Neural progenitor cell (in vitro differentiated cells): ENCODE results near the gene CYP2F1. TPM values are rescaled to one million over a fixed set of nuclear protein-coding genes. Genes with fewer than 3 reads are reported as not detected.
A peak's percentile ranks its signal among the peaks of the same experiment; 100 is the strongest.

Source experiments
- DNase-seq: peaks from one replicate; pipeline ENCODE4 v3.0.0-alpha.2; 2016; ENCODE audit warnings: low spot score
- H2AFZ ChIP-seq: fragments of 200-600 bp; sonication (generic); replicated peaks from 2 replicates; pipeline ENCODE4 v1.6.1; 2016; ENCODE audit warnings: antibody characterized with exemption
- H3F3A ChIP-seq: fragments of 200-600 bp; sonication (generic); 2 replicates; pipeline ENCODE4 v1.6.1; 2016; ENCODE audit warnings: antibody characterized with exemption, low read depth
- H3K27ac ChIP-seq: fragments of 200-600 bp; sonication (generic); 2 replicates; pipeline ENCODE4 v1.5.1; 2016; ENCODE audit warnings: mild to moderate bottlenecking
- H3K27me3 ChIP-seq: fragments of 200-600 bp; sonication (generic); 2 replicates; pipeline ENCODE4 v1.6.1; 2016; ENCODE audit warnings: mild to moderate bottlenecking, moderate library complexity
- H3K36me3 ChIP-seq: fragments of 200-600 bp; sonication (generic); 2 replicates; pipeline ENCODE4 v1.5.1; 2016
- H3K4me1 ChIP-seq: fragments of 200-600 bp; sonication (generic); 2 replicates; pipeline ENCODE4 v1.6.1; 2016; ENCODE audit warnings: mixed run types
- H3K4me2 ChIP-seq: fragments of 200-600 bp; sonication (generic); 2 replicates; pipeline ENCODE4 v1.6.1; 2016
- H3K4me3 ChIP-seq: fragments of 200-600 bp; sonication (generic); 2 replicates; pipeline ENCODE4 v1.5.1; 2016
- H3K79me2 ChIP-seq: fragments of 200-600 bp; sonication (generic); 2 replicates; pipeline ENCODE4 v1.6.1; 2016; ENCODE audit warnings: low read depth
- H3K9ac ChIP-seq: fragments of 200-600 bp; sonication (generic); 2 replicates; pipeline ENCODE4 v1.6.1; 2016
- H3K9me3 ChIP-seq: fragments of 200-600 bp; sonication (generic); 2 replicates; pipeline ENCODE4 v1.5.1; 2016; ENCODE audit warnings: low read depth
- H4K20me1 ChIP-seq: fragments of 200-600 bp; sonication (generic); 2 replicates; pipeline ENCODE4 v1.6.1; 2016; ENCODE audit warnings: low read depth
- H3K27ac Mint-ChIP-seq: 3 replicates; pipeline ENCODE4 v1.8.0; 2021; ENCODE audit warnings: mixed read lengths
- H3K27me3 Mint-ChIP-seq: 2 replicates; pipeline ENCODE4 v1.8.0; 2022; ENCODE audit warnings: low read depth, mild to moderate bottlenecking, inconsistent platforms, moderate library complexity, mixed read lengths; ENCODE audit not compliant: insufficient read depth
- H3K36me3 Mint-ChIP-seq: 3 replicates; pipeline ENCODE4 v1.8.0; 2021; ENCODE audit warnings: mixed read lengths
- H3K4me1 Mint-ChIP-seq: 3 replicates; pipeline ENCODE4 v1.8.0; 2021; ENCODE audit warnings: mixed read lengths
- H3K4me3 Mint-ChIP-seq: 3 replicates; pipeline ENCODE4 v1.8.0; 2021; ENCODE audit warnings: mild to moderate bottlenecking, moderate library complexity, mixed read lengths
- H3K9me3 Mint-ChIP-seq: 3 replicates; pipeline ENCODE4 v1.8.0; 2020; ENCODE audit warnings: mixed read lengths
- CTCF ChIP-seq: fragments of 200-600 bp; sonication (generic); IDR thresholded peaks from 2 replicates; pipeline ENCODE4 v1.5.1; 2017; ENCODE audit warnings: antibody characterized with exemption, mild to moderate bottlenecking
- EZH2 ChIP-seq: fragments of 200-600 bp; sonication (generic); IDR thresholded peaks from 2 replicates; pipeline ENCODE4 v1.6.1; 2017; ENCODE audit warnings: antibody characterized with exemption, mild to moderate bottlenecking, moderate library complexity
- EZH2phosphoT487 ChIP-seq: fragments of 200-600 bp; sonication (generic); IDR thresholded peaks from 2 replicates; pipeline ENCODE4 v1.6.1; 2017; ENCODE audit warnings: antibody characterized with exemption
- total RNA-seq: library from RNA; depleted of rRNA; stranded (reverse); fragments of >200 nt; gene quantifications from 2 replicates; pipeline ENCODE4 v1.2.3, GENCODE V29; 2015; ENCODE audit warnings: low replicate concordance

CYP2F1 gene
- total RNA-seq, 1 donor from 2014 or later: not detected

GRCh38 chr19:41089959-41090358 is 24.3 kb upstream of the CYP2F1 start:
- no peaks in the 10 kb centered on the region for H3K4me1 Mint-ChIP-seq
- H3K4me3 Mint-ChIP-seq: no peak overlapping the region
- Histone ChIP-seq H3K27ac (no peak overlapping the region), H3K4me3 (peak overlapping the region; percentile 47), H3K4me1 (no peaks in the 10 kb centered on the region), H3K36me3 (no peaks in the 10 kb centered on the region), H3K4me2 (peak overlapping the region; percentile 79), H3K79me2 (no peaks in the 10 kb centered on the region), H4K20me1 (no peaks in the 10 kb centered on the region), H2AFZ (peak overlapping the region; percentile 97), H3F3A (no peaks in the 10 kb centered on the region), H3K9me3 (no peaks in the 10 kb centered on the region), H3K9ac (no peak overlapping the region), H3K27me3 (peaks cover 49% of the 10 kb centered on the region)
- no peak overlapping the region for H3K27ac Mint-ChIP-seq
- DNase-seq: peak; percentile 44
- TF ChIP-seq EZH2phosphoT487 (no peak), CTCF (peak; percentile 30), EZH2 (peak; percentile 40)
- H3K9me3 Mint-ChIP-seq: no peaks in the 10 kb centered on the region
- H3K27me3 Mint-ChIP-seq: peaks cover 51% of the 10 kb centered on the region
- H3K36me3 Mint-ChIP-seq: no peaks in the 10 kb centered on the region

DNA sequence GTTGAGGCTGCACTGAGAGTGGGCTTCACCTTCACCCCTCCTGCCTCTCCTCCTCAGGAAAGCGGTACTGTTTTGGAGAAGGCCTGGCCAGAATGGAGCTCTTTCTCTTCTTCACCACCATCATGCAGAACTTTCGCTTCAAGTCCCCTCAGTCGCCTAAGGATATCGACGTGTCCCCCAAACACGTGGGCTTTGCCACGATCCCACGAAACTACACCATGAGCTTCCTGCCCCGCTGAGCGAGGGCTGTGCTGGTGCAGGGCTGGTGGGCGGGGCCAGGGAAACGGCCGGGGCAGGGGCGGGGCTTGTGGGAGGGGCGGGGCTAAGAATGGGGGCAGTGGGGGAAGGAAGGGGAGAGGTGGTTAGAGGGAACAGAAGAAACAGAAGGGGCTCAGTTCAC is 18.5 kb upstream of the CYP2F1 start:
- H3K9ac ChIP-seq: no peak overlapping the region
- Mint-ChIP-seq H3K27ac (no peak overlapping the region), H3K27me3 (peaks cover 25% of the 10 kb centered on the region), H3K4me3 (no peak overlapping the region), H3K36me3 (no peaks in the 10 kb centered on the region), H3K9me3 (peaks cover 7% of the 10 kb centered on the region), H3K4me1 (no peaks in the 10 kb centered on the region)
- H3K4me1 ChIP-seq: no peaks in the 10 kb centered on the region
- DNase-seq: no peak
- H3K4me2 ChIP-seq: no peak overlapping the region
- H3K36me3 ChIP-seq: no peaks in the 10 kb centered on the region
- H3K9me3 ChIP-seq: no peaks in the 10 kb centered on the region
- no peaks in the 10 kb centered on the region for H3K79me2 ChIP-seq
- TF ChIP-seq CTCF: no peak
- TF ChIP-seq EZH2: no peak
- no peak for TF ChIP-seq EZH2phosphoT487
- H2AFZ ChIP-seq: no peak overlapping the region
- peaks cover 14% of the 10 kb centered on the region for H3K27me3 ChIP-seq
- H4K20me1 ChIP-seq: no peaks in the 10 kb centered on the region
- no peak overlapping the region for H3K4me3 ChIP-seq
- H3F3A ChIP-seq: no peaks in the 10 kb centered on the region
- no peak overlapping the region for H3K27ac ChIP-seq

DNA sequence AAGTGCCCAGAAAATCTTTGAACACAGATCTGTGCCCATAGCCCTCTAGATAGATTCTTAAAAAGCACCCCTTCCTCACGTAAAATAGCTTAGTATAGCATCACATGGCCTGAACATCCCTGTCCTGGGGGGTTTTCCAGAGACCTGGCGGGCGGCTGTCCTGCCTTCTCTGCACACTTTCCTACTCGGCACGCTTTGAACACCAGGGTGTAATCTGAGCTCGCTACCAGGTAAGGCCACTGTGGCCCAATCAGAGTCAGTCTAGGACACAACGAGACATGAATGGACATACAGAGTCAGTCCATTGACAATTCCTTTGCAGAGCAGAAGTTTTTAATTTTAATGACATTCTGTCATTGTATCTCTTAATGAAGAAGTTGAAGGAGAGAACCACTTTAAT is 17.9 kb upstream of the CYP2F1 start:
- no peak overlapping the region for H3K4me2 ChIP-seq
- TF ChIP-seq EZH2phosphoT487 (no peak), EZH2 (no peak), CTCF (no peak)
- no peak overlapping the region for H3K4me3 Mint-ChIP-seq
- no peak overlapping the region for H3K27ac Mint-ChIP-seq
- H3K79me2 ChIP-seq: no peaks in the 10 kb centered on the region
- peaks cover 11% of the 10 kb centered on the region for H3K9me3 Mint-ChIP-seq
- no peaks in the 10 kb centered on the region for H3K36me3 Mint-ChIP-seq
- no peak overlapping the region for H3K4me3 ChIP-seq
- no peak overlapping the region for H3K9ac ChIP-seq
- H4K20me1 ChIP-seq: no peaks in the 10 kb centered on the region
- H3K4me1 ChIP-seq: no peaks in the 10 kb centered on the region
- no peaks in the 10 kb centered on the region for H3K36me3 ChIP-seq
- H3K4me1 Mint-ChIP-seq: no peaks in the 10 kb centered on the region
- peaks cover 18% of the 10 kb centered on the region for H3K27me3 Mint-ChIP-seq
- H3K27ac ChIP-seq: no peak overlapping the region
- no peak overlapping the region for H2AFZ ChIP-seq
- peaks cover 7% of the 10 kb centered on the region for H3K27me3 ChIP-seq
- no peak for DNase-seq
- H3F3A ChIP-seq: no peaks in the 10 kb centered on the region
- H3K9me3 ChIP-seq: no peaks in the 10 kb centered on the region
